ENCODE measurements around the gene IL2. TPM values are rescaled to one million over a fixed set of nuclear protein-coding genes. Genes with fewer than 3 reads are reported as not detected.
A peak's percentile ranks its signal among the peaks of the same experiment; 100 is the strongest.

The IL2 gene
- total RNA-seq (1 to 10 TPM in 1 of 5 experiments, not detected in 4; 3.3 TPM), polyA plus RNA-seq (not detected), total RNA-seq (not detected)

- ChIA-PET CTCF (no interaction called here), POLR2A (interaction anchor here (0.6 to 0.7 kb wide), 2 partner anchors 309 to 635 kb away, joined by 3 read pairs; no protein-coding TSS in a partner anchor)
- H3K36me3 Mint-ChIP-seq, result peaks cover 0 to 2% (median 0%) of the 10 kb centered on the region in 5 donors
- H3K4me3 ChIP-seq (ENCODE audit: low read length), result no peak within 1 kb of the TSS
- H3K27ac ChIP-seq (ENCODE audit: low read depth, low read length), result no peak within 1 kb of the TSS
- H3K27me3 Mint-ChIP-seq, result no peaks in the 10 kb centered on the region
- DNase-seq (peak in 2 of 9 donors; percentile 13 to 14), ATAC-seq (peak; percentile 63)
- peak within 1 kb of the TSS in 9 of 10 donors; percentile 0 to 91 (median 74) for H3K4me3 Mint-ChIP-seq
- intact Hi-C loops (cut with micrococcal nuclease), result loop anchor here (1.0 to 10.0 kb wide), 10 partner anchors 22 to 938 kb away; partner anchors contain the start of genes TRPC3 (in 2 of the 2), BLTP1 (in 1 of the 2), NUDT6 (in 1 of the 2) and SPRY1 (in 1 of the 2)
- H3K4me1 ChIP-seq (ENCODE audit: control insufficient read depth in 2 of 2, insufficient read depth in 2 of 2, low read length in 2 of 2), result peaks cover 25 to 53% of the 10 kb centered on the region in 2 donors
- no peaks in the 10 kb centered on the region for H3K9me3 Mint-ChIP-seq
- H3K4me1 Mint-ChIP-seq, result peaks cover 23 to 65% (median 59%) of the 10 kb centered on the region in 7 donors
- H3K27ac Mint-ChIP-seq, result peak within 1 kb of the TSS in 8 of 9 donors; percentile 39 to 80 (median 69)
- no peaks in the 10 kb centered on the region for H3K27me3 ChIP-seq (ENCODE audit: control insufficient read depth in 2 of 2, insufficient read depth in 2 of 2, low read length in 2 of 2)
- H3K9me3 ChIP-seq (ENCODE audit: control insufficient read depth in 2 of 3, low read length in 3 of 3), result no peaks in the 10 kb centered on the region
- no peaks in the 10 kb centered on the region for H3K36me3 ChIP-seq (ENCODE audit: control insufficient read depth in 2 of 3, insufficient read depth in 3 of 3, low read length in 3 of 3)
These were observed at the start of gene IL2 for GRCh38 chr4:122456231-122457116. TSS of gene IL2 (minus strand) at chr4:122456725. CDS start at chr4:122456440, 285 bp downstream.

GRCh38 chr4:122503214-122503613, 46.7 kb upstream of the IL2 start:
- intact Hi-C loops (cut with micrococcal nuclease), result loop anchor here in 1 of 2 donors (2.0 kb wide), 1 partner anchor 44 kb away; no protein-coding TSS in a partner anchor
- POLR2A ChIA-PET, result no interaction called here
- Histone ChIP-seq H3K9me3 (ENCODE audit: control insufficient read depth in 2 of 3, low read length in 3 of 3) (no peaks in the 10 kb centered on the region), H3K27me3 (ENCODE audit: control insufficient read depth in 2 of 2, insufficient read depth in 2 of 2, low read length in 2 of 2) (no peaks in the 10 kb centered on the region), H3K36me3 (ENCODE audit: control insufficient read depth in 2 of 3, insufficient read depth in 3 of 3, low read length in 3 of 3) (no peaks in the 10 kb centered on the region), H3K4me1 (ENCODE audit: control insufficient read depth in 2 of 2, insufficient read depth in 2 of 2, low read length in 2 of 2) (no peaks in the 10 kb centered on the region), H3K4me3 (ENCODE audit: low read length) (no peak overlapping the region), H3K27ac (ENCODE audit: low read depth, low read length) (no peak overlapping the region)
- H3K4me1 Mint-ChIP-seq, result peaks cover 0 to 34% (median 7%) of the 10 kb centered on the region in 7 donors
- peak; percentile 58 for ATAC-seq
- H3K9me3 Mint-ChIP-seq, result peaks cover 0 to 5% (median 0%) of the 10 kb centered on the region in 11 donors
- DNase-seq, result no peak
- CTCF ChIA-PET, result no interaction called here
- no peaks in the 10 kb centered on the region for H3K27me3 Mint-ChIP-seq
- H3K27ac Mint-ChIP-seq, result peak overlapping the region in 1 of 9 donors; percentile 15
- no peak overlapping the region for H3K4me3 Mint-ChIP-seq
- peaks cover 0 to 7% (median 0%) of the 10 kb centered on the region in 5 donors for H3K36me3 Mint-ChIP-seq

DNA sequence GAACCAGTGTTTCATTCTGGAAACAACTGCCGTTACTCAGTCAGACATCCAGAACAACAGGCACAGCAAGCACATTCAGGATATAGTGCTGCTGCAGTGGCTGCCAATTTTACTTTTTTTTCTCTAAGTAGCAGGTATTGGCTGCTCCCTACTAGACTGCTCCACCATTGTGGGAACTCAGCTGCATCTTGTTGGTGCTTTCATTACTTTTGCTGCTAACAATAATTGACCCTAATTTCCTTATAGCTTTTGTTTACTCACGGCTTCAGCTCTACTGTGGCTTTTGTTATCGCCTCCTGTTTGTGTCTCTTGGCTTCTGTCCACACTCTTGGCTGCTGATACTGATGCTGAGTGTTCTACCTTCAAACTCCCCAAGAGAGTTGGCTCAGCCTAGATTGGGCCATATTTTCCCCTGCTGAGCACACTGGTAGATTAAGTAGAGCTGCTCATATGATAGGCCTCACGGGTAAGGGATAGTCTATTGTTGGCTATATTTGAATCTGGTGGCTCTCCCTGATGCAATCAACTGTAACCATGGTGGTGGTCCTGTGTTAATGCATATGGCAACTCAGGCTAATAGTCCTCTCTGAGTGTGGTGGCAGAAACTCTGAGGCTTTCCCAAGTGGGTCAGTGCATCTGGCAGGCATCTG, 44.5 kb upstream of the IL2 start:
- H3K36me3 Mint-ChIP-seq, result peaks cover 0 to 8% (median 0%) of the 10 kb centered on the region in 5 donors
- POLR2A ChIA-PET, result no interaction called here
- Histone ChIP-seq H3K9me3 (ENCODE audit: control insufficient read depth in 2 of 3, low read length in 3 of 3) (no peaks in the 10 kb centered on the region), H3K36me3 (ENCODE audit: control insufficient read depth in 2 of 3, insufficient read depth in 3 of 3, low read length in 3 of 3) (no peaks in the 10 kb centered on the region), H3K4me3 (ENCODE audit: low read length) (no peak overlapping the region), H3K27ac (ENCODE audit: low read depth, low read length) (no peak overlapping the region), H3K27me3 (ENCODE audit: control insufficient read depth in 2 of 2, insufficient read depth in 2 of 2, low read length in 2 of 2) (no peaks in the 10 kb centered on the region), H3K4me1 (ENCODE audit: control insufficient read depth in 2 of 2, insufficient read depth in 2 of 2, low read length in 2 of 2) (no peaks in the 10 kb centered on the region)
- H3K4me3 Mint-ChIP-seq, result no peak overlapping the region
- H3K27ac Mint-ChIP-seq, result no peak overlapping the region
- intact Hi-C loops (cut with micrococcal nuclease), result no loop called here
- H3K4me1 Mint-ChIP-seq, result peaks cover 0 to 21% (median 0%) of the 10 kb centered on the region in 7 donors
- no peak for ATAC-seq
- H3K27me3 Mint-ChIP-seq, result no peaks in the 10 kb centered on the region
- H3K9me3 Mint-ChIP-seq, result peaks cover 0 to 12% (median 0%) of the 10 kb centered on the region in 11 donors
- DNase-seq, result no peak
- CTCF ChIA-PET, result no interaction called here

DNA sequence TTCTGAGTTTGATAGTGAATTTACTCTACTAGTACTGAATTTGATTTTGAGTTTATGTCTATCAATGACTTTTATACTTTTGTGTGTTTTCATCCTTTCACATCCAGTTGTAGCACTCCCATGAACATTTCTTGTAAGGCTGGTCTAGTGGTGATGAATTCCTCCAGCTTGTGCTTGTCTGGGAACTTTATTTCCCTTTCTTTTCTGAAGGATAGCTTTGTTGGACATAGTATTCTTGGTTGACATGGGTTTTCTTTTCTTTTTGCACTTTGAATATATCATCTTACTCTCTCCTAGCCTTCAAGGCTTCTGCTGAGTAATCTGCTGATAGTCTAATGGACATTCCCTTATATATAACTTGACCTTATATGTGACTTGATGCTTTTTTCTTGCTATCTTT, 32.5 kb upstream of the IL2 start:
- H3K27me3 Mint-ChIP-seq, result peaks cover 0 to 4% (median 0%) of the 10 kb centered on the region in 5 donors
- Histone ChIP-seq H3K36me3 (ENCODE audit: control insufficient read depth in 2 of 3, insufficient read depth in 3 of 3, low read length in 3 of 3) (no peaks in the 10 kb centered on the region), H3K4me1 (ENCODE audit: control insufficient read depth in 2 of 2, insufficient read depth in 2 of 2, low read length in 2 of 2) (no peaks in the 10 kb centered on the region), H3K27ac (ENCODE audit: low read depth, low read length) (no peak overlapping the region), H3K9me3 (ENCODE audit: control insufficient read depth in 2 of 3, low read length in 3 of 3) (peaks cover 0 to 15% (median 0%) of the 10 kb centered on the region in 3 experiments), H3K27me3 (ENCODE audit: control insufficient read depth in 2 of 2, insufficient read depth in 2 of 2, low read length in 2 of 2) (no peaks in the 10 kb centered on the region), H3K4me3 (ENCODE audit: low read length) (no peak overlapping the region)
- ChIA-PET POLR2A (no interaction called here), CTCF (interaction anchor here (1.3 kb wide), 1 partner anchor 89 kb away, joined by 3 read pairs; no protein-coding TSS in a partner anchor)
- no peak overlapping the region for H3K4me3 Mint-ChIP-seq
- no peaks in the 10 kb centered on the region for H3K4me1 Mint-ChIP-seq
- intact Hi-C loops (cut with micrococcal nuclease), result no loop called here
- no peak for DNase-seq
- H3K36me3 Mint-ChIP-seq, result peaks cover 9 to 27% (median 14%) of the 10 kb centered on the region in 5 donors
- H3K9me3 Mint-ChIP-seq, result peaks cover 11 to 53% (median 32%) of the 10 kb centered on the region in 11 donors
- ATAC-seq, result no peak
- no peak overlapping the region for H3K27ac Mint-ChIP-seq

DNA sequence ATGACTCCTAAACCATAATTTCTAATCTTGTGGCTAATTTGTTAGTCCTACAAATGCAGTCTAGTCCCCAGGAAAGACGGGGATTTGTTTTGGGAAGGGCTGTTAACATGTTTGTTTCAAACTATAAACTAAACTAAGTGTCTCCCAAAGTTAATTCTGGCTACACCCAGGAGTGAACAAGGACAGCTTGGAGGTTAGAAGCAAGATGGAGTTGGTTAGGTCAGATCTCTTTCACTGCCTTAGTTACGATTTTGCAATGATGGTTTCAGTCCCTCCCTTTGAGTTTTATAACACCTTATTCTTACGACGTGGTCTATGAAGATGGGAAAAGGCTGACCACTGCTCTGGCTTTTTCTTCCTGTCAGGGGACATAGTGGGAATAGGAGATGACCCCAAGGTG, 27.0 kb upstream of the IL2 start:
- no peak overlapping the region for H3K27ac Mint-ChIP-seq
- H3K27ac ChIP-seq (ENCODE audit: low read depth, low read length), result no peak overlapping the region
- intact Hi-C loops (cut with micrococcal nuclease), result no loop called here
- DNase-seq, result no peak
- no peak overlapping the region for H3K4me3 ChIP-seq (ENCODE audit: low read length)
- no peak overlapping the region for H3K4me3 Mint-ChIP-seq
- H3K9me3 ChIP-seq (ENCODE audit: control insufficient read depth in 2 of 3, low read length in 3 of 3), result no peaks in the 10 kb centered on the region
- no peaks in the 10 kb centered on the region for H3K36me3 ChIP-seq (ENCODE audit: control insufficient read depth in 2 of 3, insufficient read depth in 3 of 3, low read length in 3 of 3)
- H3K27me3 Mint-ChIP-seq, result peaks cover 0 to 7% (median 0%) of the 10 kb centered on the region in 5 donors
- ChIA-PET POLR2A (no interaction called here), CTCF (no interaction called here)
- peaks cover 0 to 4% (median 0%) of the 10 kb centered on the region in 7 donors for H3K4me1 Mint-ChIP-seq
- peaks cover 6 to 21% (median 14%) of the 10 kb centered on the region in 11 donors for H3K9me3 Mint-ChIP-seq
- H3K36me3 Mint-ChIP-seq, result peaks cover 4 to 14% (median 9%) of the 10 kb centered on the region in 5 donors
- ATAC-seq, result no peak
- no peaks in the 10 kb centered on the region for H3K27me3 ChIP-seq (ENCODE audit: control insufficient read depth in 2 of 2, insufficient read depth in 2 of 2, low read length in 2 of 2)
- H3K4me1 ChIP-seq (ENCODE audit: control insufficient read depth in 2 of 2, insufficient read depth in 2 of 2, low read length in 2 of 2), result no peaks in the 10 kb centered on the region

GRCh38 chr4:122481766-122482405, 25.4 kb upstream of the IL2 start:
- CTCF ChIA-PET, result no interaction called here
- no peak overlapping the region for H3K27ac Mint-ChIP-seq
- Histone ChIP-seq H3K4me1 (ENCODE audit: control insufficient read depth in 2 of 2, insufficient read depth in 2 of 2, low read length in 2 of 2) (no peaks in the 10 kb centered on the region), H3K36me3 (ENCODE audit: control insufficient read depth in 2 of 3, insufficient read depth in 3 of 3, low read length in 3 of 3) (no peaks in the 10 kb centered on the region), H3K27me3 (ENCODE audit: control insufficient read depth in 2 of 2, insufficient read depth in 2 of 2, low read length in 2 of 2) (no peaks in the 10 kb centered on the region), H3K4me3 (ENCODE audit: low read length) (no peak overlapping the region), H3K27ac (ENCODE audit: low read depth, low read length) (no peak overlapping the region), H3K9me3 (ENCODE audit: control insufficient read depth in 2 of 3, low read length in 3 of 3) (no peaks in the 10 kb centered on the region)
- intact Hi-C loops (cut with micrococcal nuclease), result no loop called here
- no peak overlapping the region for H3K4me3 Mint-ChIP-seq
- POLR2A ChIA-PET, result no interaction called here
- ATAC-seq, result no peak
- H3K9me3 Mint-ChIP-seq, result peaks cover 0 to 11% (median 2%) of the 10 kb centered on the region in 11 donors
- H3K36me3 Mint-ChIP-seq, result peaks cover 0 to 5% (median 2%) of the 10 kb centered on the region in 5 donors
- peaks cover 0 to 4% (median 0%) of the 10 kb centered on the region in 7 donors for H3K4me1 Mint-ChIP-seq
- H3K27me3 Mint-ChIP-seq, result peaks cover 0 to 5% (median 0%) of the 10 kb centered on the region in 5 donors
- DNase-seq, result no peak

All from naive thymus-derived CD4-positive, alpha-beta T cell (primary cell).